COLO668 (cell line): ENCODE results near the gene SLC38A7.
"Not testable (repeated sequence)": the region's sequence is repeated elsewhere in the genome, so short reads cannot be mapped to it uniquely, and the experiment has no call there.

ENCODE experiments used
- DNase-seq: peaks from one replicate; lab custom pipeline; 2025; ENCODE audit not compliant: unreplicated experiment; lab: John Stamatoyannopoulos, UW

SLC38A7 gene

DNA sequence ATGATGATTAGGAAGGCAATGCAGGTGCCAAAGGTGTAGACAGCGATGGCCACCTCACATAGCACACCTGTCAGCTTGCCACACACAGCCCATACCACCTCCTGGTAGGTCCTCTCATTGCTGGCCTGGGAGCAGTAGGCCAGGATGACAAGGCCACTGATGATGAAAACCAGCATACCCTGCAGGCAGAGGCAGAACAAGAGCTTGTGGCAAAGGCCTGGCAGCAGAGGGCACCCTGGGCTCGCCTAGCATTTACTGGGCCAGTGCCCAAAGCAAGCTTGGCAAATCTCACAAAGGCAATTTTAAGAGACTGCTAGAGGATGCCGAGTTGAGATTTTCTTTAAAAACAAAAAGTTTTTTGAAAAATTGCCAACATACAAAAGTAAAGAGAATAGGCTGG lies 5.9 kb downstream of the SLC38A7 start:
- DNase-seq = no peak

DNA sequence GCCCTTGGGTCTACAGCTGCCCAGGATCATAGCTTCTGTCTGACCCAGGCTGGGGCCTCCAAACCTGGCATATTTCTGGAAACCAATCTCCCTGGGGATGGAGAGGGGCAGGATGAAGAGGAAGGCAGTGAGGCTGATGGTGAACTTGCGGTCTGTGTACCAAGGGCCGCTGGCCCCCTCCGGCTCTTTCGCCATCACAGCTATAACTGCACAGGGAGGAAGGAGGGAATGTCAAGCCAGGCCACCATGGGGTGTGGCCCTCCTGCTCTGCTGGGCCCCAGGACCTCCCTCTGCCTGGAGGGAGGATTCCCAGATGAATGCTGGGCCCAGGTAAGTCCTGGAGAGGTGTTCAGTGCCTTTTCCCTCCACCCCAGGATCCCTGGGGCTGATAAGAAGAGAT lies 6.3 kb downstream of the SLC38A7 start:
- DNase-seq = no peak

DNA sequence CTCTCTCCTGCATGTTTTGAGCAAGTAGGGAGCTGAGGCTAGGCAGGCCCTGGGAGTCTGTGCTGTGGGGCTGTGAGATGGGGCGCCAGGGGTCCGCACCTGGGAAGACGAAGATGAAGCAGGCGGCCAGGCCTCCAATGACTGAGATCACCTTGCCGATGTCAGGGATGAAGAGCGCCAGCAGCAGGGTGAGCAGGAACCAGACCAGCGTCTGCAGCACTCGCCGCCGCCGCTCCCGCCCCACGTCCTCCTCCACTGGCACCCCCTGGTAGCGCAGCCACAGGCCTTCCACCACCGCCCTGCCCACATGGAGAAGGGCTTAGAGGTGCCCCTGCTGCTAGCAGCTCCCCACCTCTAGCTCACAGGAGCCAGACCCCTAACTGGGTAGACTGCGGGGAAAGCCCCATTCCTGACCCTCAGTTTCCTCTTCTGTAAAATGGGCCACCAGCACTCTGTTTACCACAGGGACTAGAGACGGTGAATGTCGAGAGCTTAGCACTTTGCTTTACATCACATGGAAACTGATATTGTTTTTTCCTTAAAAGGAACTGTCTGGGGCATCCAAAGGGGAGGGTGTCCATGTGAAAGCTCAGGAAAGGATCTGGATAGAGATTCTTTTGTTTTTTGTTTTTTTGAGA lies 13.5 kb downstream of the SLC38A7 start:
- no peak for DNase-seq

DNA sequence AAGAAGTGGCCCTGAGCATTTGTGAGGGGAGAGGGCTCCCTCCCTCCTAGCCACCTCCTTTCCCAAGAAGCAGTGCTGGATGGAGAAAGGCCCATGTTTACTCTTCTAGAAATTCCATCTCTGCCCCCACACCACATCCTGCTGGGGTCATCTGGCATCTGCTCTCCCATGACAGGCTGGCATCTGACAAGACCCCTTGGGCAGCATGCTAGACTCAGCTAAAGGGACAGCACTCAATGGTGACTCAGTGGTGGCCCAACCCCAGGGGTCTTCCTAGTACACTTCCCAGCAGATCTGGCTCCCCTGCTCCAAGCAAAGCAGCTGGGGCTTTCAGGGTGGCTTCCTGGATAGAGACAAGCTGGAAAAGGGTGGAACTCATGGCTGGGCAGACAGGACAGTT lies 14.4 kb downstream of the SLC38A7 start:
- DNase-seq = no peak

DNA sequence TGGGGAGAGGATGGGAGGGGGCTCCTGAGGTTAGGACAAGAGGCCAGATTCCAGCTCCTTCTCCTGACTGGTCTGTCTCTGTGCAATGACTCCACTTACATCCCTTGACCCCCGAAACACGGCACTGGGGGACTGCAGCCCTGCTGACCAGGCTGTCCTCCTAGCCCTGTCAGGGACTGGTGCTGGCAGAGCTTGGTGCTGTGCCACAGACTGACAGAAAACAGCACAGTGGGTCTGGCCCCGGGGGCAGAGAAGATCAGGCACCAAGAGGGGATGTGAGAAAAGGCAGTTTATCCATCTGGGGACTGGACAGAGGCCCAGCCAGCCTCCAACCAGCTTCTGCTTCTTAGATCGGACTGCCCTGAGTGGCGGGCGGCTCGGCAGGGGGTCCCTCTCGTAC lies 19.4 kb downstream of the SLC38A7 start:
- DNase-seq = no peak

DNA sequence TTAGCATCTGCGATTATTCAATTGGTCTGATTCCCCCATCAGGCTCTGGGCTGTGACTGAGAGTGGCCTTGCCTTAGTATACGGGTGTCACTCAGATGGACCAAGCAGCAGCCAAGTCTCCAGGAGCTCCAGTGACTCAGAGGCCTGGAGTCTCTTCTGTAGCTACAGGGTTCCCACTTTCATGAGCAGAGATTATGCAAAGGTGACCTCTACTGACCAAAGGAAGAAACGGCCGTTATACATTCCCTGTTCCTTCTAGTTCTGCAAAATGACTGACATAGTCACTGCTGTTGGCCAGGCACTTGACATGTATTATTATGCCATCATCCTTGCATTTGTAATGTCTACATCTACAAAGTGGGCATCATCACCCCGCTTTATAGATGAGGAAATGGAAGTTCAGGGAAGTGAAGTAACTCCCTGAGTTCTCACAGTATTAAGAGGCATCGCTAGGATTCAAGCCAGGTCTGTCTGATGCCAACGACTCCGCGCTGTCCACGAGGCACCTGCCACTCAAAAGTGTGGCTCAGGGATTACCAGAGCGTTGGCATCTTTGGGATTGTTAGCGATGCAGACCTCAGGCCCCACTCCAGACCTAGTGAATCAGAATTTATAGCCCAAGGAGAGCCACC lies 23.3 kb downstream of the SLC38A7 start:
- peak; percentile 28 for DNase-seq

GRCh38 chr16:58659911-58660310 lies 24.7 kb downstream of the SLC38A7 start:
- DNase-seq = not testable (repeated sequence)

GRCh38 chr16:58658796-58659211 lies 25.8 kb downstream of the SLC38A7 start:
- no peak for DNase-seq

GRCh38 chr16:58656899-58657298 lies 27.7 kb downstream of the SLC38A7 start:
- no peak for DNase-seq

DNA sequence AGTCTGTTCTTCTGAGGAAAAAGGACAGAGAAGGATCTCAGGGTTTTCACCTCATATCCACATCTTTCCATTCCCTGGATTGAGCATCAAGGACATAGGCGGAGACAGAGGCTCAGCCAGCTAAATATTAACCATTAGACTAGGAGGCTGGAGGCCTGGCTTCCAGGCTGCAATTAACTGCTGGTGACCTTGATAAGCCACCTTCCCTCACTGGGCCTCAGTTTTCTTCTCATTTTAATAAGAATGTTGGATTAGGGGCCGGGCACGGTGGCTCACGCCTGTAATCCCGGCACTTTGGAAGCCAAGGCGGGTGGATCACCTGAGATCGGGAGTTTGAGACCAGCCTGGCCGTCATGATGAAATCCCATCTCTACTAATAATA lies 29.4 kb downstream of the SLC38A7 start:
- DNase-seq = no peak

- DNase-seq = no peak
Measured at GRCh38 chr16:58654560-58655214, 29.9 kb downstream of the SLC38A7 start.

DNA sequence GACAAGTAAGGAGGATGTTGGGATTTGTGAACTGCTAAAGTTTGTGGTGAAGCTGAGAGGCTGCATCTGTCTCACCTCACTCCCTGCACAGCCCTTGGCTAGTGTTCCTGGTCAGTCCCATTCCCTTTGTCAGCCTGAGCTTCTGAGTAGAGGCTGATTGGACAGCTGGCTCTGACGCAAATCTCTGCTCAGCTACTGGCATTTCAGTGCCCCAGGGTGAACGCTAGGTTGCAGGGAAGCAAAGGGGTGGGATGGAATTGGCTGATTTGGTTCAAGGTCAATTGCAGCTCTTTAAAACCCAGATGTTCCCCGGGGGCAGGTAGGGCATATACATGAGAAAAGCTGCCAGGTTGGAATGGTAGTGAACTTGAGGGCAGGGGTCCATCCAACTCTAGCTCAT lies 31.8 kb downstream of the SLC38A7 start:
- DNase-seq = no peak

DNA sequence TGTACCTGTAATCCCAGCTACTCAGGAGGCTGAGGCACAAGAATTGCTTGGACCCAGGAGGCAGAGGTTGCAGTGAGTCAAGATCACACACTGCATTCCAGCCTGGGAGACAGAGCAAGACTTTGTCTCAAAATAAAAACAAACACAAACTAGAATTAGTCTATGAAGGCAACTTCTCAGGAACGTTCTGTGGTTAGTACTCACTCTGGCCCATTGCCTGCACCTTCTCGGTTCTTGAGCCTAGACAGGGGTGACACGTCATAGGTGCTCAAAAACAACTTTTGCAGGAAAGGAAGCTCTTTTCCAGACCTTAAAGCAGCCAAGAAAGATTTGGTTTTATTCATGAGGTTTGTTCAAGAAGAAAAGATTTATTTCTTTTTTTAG lies 32.6 kb downstream of the SLC38A7 start:
- no peak for DNase-seq

DNA sequence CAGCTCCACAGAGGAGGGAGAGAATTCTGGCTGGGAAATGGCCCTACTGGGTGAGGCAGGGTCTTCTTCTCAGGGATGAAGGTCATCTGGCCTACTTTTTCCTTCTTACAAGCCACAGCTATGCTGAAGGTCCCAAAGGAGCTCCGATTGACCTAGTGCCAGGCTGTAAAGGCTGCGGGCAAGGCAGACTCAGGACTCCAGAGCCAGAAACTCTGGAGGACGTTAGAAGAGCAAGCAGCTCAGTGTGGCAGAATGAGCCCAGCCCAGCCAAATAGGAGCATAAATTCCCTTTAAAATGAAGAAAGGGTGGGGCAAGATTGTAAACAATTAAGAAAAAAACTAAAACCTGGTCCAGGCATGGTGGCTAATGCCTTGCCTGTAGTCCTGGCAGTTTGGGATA lies 34.9 kb downstream of the SLC38A7 start:
- no peak for DNase-seq

- no peak for DNase-seq
Measured at GRCh38 chr16:58647107-58647506, 37.5 kb downstream of the SLC38A7 start.

GRCh38 chr16:58644765-58645487 lies 39.6 kb downstream of the SLC38A7 start:
- DNase-seq = no peak

DNA sequence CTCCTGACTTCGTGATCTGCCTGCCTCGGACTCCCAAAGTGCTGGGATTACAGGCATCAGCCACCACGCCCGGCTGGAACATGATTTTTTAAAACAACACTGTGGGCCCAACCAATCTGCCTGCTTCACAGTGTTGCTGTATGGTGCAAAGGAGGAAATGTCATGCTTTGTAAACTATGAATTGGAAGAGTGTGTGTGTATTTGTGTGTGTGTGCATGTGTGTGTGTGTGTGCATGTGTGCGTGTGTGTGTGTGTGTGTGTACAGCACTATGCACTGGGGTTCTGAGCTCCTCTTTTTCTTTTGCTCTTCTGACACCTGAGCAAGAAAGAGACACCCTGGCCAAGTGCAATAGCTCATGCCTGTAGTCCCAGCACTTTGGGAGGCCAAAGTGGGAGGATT lies 40.5 kb downstream of the SLC38A7 start:
- DNase-seq = no peak

- DNase-seq = no peak
Measured at GRCh38 chr16:58640949-58641348, 43.6 kb downstream of the SLC38A7 start.

- no peak for DNase-seq
Measured at GRCh38 chr16:58639836-58640235, 44.7 kb downstream of the SLC38A7 start.

DNA sequence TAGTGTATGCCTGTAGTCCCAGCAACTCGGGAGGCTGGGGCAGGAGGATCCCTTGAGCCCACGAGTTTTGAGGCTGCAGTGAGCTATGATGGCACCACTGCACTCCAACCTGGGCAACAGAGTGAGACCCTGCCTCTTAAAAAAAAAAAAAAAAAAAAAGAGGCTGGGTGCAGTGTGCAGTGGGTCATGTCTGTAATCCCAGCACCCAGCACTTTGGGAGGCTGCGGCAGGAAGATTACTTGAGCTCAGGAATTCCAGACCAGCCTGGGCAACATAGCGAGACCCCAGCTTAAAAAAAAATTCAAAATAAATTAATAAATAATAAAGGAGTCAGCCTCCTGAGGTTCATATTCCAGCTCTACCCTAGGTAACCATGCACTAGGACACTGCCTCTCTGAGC lies 45.3 kb downstream of the SLC38A7 start:
- DNase-seq = no peak

- DNase-seq = no peak
Measured at GRCh38 chr16:58638148-58639036, 46.2 kb downstream of the SLC38A7 start.
